Islet precursor cell (in vitro differentiated cells): ENCODE measurements around the gene UCN2.
"Not testable (repeated sequence)": the region's sequence is repeated elsewhere in the genome, so short reads cannot be mapped to it uniquely, and the experiment has no call there.

Source experiments
- DNase-seq: peaks from one replicate; pipeline ENCODE4 v3.0.0-alpha.2; 2018

UCN2 gene

DNA sequence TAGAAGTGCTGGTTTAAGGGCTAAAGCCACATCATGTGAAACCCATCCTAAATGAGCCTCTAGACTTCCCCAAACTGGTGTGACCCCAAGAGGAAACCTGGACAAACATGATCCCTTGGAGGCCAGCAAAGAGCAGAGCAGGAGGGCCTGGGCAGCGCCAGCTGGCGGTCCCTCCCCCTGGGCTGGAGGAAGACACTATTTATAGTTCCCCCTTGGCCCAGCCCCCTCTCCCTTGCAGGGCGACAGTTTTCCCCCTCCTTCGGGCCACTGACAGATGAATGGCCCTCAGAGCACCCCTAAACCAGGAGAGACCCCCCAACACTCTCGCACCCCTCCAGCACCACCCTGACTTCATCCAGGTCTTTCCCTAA is 2.9 kb downstream of the UCN2 start:
- DNase-seq: no peak

DNA sequence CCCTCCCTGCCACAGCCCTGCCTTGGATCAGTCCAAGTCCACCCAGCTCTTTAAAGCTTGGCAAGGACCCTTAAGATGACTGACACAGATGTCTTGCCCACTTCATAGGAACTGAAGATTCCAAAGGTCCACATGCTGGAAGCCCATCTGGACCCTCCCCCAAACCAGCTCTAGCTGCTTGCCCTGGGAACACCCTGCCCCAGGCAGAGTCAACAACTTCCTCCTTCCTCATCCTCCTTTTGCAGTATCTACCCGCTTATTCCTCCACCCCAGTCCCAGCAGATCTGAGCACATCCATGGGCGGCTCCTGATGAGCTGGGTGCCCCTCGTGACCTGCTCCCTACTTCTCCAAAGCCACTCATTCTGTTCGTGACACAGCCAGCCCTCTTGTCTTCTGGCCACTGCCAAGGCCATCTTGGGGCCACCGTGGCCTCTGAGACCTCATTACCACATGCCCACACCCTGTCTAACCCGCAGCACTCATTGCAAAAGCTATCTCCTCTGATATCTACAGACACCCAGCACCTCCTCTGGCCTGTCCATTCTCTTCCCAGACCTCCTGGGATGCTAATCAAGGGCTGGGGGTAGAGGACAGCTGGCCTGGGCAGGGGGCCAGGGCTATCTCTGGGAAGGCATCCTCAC is 5.0 kb downstream of the UCN2 start:
- no peak for DNase-seq

- DNase-seq: peak; percentile 100
Observed at GRCh38 chr3:48556796-48557626, 6.6 kb downstream of the UCN2 start, which contains the start of gene PFKFB4. TSS of gene PFKFB4 (minus strand) at chr3:48556803. CDS start at chr3:48556777, 26 bp downstream.

- DNase-seq: no peak
Observed at GRCh38 chr3:48555949-48556795, 7.4 kb downstream of the UCN2 start.

- no peak for DNase-seq
Observed at GRCh38 chr3:48555231-48555948, 8.2 kb downstream of the UCN2 start.

- no peak for DNase-seq
Observed at GRCh38 chr3:48553886-48554845, 9.4 kb downstream of the UCN2 start.

- no peak for DNase-seq
Observed at GRCh38 chr3:48553361-48553760, 10.2 kb downstream of the UCN2 start.

DNA sequence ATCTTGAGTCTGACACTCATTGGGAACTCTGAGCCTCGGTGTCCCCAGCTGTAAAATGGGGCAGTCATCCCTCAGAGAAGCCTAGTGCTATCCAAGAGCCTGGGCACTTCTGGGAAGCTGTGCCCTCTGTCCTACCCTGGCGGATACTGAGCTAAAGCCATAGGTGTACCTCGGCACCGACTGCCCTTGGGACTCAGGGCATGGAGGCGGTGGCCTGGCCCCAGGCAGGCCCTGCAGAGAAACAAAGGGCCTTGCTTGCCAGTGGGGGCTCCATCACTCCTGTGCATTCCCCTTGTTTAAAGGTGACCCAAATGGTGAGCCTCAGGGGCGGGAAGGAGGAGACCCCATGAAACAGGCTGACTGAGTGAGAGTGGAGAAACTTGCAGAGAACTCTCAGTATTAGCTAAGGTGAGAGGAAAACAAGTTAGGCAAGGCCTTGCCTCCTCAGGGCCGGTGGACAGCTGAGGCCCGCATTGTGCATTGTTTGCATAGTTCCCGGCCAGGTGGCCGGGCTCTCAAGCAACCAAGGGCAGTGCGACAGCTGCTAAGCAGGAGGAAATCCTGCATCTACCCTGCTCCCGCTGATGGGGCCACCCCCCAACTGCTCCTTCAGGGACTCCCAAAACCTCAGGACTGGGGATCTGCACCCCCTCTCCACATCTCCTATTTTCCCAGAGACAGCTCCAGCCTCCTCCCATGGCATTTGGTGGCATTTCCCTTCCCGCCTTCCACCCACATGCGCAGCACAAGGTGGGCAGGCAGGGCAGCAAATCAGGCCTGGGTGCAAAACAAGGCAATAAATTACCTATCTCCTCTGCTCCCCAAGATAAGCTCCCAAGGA is 11.2 kb downstream of the UCN2 start:
- DNase-seq: peak; percentile 84

- not testable (repeated sequence) for DNase-seq
Observed at GRCh38 chr3:48551651-48552050, 11.9 kb downstream of the UCN2 start.

GRCh38 chr3:48548729-48549705 is 14.6 kb downstream of the UCN2 start:
- peak; percentile 92 for DNase-seq

DNA sequence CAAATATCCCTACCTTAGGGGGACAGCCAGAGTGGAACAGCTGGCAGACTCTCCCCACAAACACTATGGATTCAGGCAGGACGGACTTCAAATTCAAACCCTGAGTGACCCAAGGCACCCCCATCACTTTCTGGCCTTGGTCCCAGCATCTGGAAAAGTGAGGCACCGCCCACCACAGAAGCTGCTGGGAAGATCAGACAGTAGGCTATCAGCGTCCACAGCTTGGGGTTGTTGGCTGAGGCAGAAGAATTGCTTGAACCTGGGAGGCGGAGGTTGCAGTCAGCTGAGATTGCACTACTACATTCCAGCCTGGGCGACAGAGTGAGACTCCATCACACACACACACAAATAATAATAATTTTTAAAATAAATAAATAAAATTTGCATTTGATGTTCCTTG is 15.5 kb downstream of the UCN2 start:
- no peak for DNase-seq

GRCh38 chr3:48546203-48546829 is 17.3 kb downstream of the UCN2 start:
- DNase-seq: no peak

DNA sequence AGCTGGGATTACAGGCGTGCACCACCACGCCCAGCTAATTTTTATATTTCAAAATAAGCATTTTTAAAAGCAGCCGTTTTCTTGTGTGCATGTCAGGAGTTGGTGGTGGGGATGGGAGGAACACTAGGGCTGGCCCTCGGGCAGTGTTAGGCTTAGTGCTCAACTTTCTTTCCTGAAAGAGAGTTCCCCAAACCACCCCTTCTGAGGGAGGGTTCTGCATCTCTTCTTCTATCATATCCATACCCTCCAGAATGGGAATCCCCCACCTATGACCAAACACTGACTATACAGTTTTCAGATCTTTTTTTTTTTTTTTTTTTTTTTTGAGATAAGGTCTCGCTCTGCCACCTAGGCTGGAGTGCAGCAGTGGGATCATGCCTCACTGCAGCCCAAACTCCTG is 19.4 kb downstream of the UCN2 start:
- no peak for DNase-seq

GRCh38 chr3:48543271-48543866 is 20.2 kb downstream of the UCN2 start:
- DNase-seq: no peak

DNA sequence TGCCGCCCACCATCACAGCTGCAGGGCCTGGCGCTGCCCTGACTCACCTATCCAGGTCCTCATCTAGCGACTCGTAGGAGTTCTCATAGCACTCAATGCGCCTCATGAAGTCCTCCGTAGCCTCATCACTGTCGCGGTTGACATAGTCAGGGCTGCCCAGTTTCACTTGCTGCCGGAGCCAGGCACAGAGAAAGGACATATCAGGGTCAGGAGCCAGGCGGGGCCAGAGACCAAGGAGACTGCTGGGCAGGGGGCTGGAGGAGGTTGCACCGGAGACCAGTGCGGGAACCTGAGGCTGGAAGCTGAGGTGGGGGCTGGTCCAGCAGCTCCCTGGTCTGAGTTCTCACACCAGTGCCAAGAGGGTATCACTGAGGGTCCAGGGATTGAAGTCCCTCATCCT is 25.1 kb downstream of the UCN2 start:
- no peak for DNase-seq

- no peak for DNase-seq
Observed at GRCh38 chr3:48536785-48537184, 26.8 kb downstream of the UCN2 start.

GRCh38 chr3:48536116-48536515 is 27.5 kb downstream of the UCN2 start:
- DNase-seq: no peak

DNA sequence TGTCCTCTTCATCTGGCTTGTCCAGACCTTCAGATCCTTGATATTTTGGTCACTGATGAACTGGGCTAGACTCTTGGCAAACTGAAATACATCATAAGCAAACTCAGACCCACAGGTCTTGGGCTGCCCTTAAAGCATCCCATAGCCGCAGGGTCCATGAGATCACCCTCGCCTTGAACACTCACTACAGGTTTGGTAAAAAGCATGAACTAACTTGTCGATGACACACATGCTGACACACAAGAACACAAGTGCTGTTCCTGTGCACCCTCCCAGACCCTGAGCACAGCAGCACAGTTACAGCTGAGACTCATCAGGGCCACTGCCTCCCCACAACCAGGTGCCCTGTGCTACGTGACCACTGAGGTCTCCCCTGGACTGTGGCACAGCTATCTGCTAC is 28.0 kb downstream of the UCN2 start:
- DNase-seq: no peak

- no peak for DNase-seq
Observed at GRCh38 chr3:48532977-48533337, 30.6 kb downstream of the UCN2 start.
